Measurements from ENCODE around the gene STK16.
"Not testable (repeated sequence)": the region's sequence is repeated elsewhere in the genome, so short reads cannot be mapped to it uniquely, and the experiment has no call there.

STK16 gene

DNA sequence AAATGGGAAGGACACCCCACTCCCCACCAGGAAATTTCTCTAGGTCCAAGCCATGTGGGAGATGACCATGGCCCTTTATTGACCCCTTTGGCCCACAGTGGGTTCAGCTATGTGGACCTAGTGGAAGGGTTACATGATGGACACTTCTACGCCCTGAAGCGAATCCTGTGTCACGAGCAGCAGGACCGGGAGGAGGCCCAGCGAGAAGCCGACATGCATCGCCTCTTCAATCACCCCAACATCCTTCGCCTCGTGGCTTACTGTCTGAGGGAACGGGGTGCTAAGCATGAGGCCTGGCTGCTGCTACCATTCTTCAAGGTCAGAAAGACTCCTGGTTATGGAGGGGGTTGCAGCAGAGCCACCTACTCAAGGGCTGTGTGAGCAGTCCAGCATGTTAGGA, 1.3 kb downstream of the STK16 start:
- no peak for DNase-seq

DNA sequence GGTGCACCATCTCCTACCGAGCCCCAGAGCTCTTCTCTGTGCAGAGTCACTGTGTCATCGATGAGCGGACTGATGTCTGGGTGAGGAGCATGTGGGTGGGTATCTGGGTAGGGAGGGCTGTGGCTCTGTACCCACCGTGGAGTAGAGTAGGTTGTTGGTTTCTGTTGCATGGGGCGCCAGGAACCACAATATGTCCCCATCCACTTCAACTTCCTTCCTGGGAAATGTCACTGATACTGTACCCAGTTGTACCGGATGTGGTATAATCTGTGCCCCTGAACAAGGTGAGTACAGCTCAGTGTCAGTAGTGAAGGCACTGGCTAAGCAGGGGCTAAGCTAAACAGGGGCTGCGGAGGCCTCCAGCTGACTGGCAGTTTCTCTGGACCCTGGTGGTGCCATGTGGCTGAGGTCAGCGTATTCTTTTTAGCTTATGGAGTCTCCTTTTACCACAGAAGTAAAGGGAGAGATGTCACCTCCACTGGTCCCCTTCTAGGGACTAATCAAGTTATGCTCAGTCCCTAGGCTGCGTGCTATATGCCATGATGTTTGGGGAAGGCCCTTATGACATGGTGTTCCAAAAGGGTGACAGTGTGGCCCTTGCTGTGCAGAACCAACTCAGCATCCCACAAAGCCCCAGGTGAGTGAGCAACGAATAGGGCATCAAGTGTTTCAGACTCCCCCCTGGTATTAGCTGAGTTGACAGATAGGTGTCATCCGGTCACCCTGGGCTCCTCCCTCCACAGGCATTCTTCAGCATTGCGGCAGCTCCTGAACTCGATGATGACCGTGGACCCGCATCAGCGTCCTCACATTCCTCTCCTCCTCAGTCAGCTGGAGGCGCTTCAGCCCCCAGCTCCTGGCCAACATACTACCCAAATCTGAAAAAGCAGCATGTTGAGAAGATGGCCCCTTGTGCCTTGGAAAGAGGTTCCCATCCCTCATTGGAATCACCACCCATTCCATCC, 2.7 kb downstream of the STK16 start:
- peak; percentile 72 for DNase-seq

- DNase-seq: no peak
Measured at GRCh38 chr2:219248845-219249202, 3.5 kb downstream of the STK16 start.

DNA sequence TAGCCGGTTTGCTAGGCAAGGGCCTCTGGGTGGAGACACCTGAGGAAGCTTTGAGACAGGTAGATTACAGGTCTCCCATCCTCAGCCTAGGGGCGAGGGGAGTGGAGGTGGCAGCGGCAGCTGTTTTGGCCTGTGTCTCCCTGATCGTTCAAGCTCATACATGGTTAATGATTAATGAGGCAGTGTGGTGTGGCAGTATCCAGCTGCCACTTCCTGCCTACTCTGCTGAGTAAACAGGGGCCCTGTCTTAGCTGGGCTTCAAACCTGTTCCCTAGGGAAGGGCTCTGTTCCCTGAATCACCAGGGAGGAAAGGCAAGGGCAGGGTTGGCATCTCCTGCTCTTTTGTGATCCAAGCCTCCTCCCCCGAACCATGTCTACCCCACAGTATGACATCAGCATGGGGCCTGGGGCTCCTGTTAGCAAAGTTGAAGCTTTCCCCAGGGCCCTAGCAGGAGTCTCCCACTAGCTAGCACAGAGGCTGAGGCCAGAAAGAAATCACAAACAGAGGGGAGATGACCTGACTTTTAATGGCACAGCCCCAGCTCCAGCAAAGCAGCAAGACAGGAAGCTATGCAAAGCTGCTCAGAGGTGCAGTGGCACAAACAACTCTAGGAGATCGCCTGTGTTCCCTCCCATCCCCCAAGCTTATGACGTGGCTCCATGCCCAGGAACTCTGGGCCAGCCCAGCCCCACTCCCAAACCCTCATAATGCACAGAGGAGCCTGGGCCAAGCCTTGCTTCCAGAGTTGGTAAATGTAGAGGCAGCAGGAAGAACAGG, 4.1 kb downstream of the STK16 start:
- peak; percentile 11 for DNase-seq

DNA sequence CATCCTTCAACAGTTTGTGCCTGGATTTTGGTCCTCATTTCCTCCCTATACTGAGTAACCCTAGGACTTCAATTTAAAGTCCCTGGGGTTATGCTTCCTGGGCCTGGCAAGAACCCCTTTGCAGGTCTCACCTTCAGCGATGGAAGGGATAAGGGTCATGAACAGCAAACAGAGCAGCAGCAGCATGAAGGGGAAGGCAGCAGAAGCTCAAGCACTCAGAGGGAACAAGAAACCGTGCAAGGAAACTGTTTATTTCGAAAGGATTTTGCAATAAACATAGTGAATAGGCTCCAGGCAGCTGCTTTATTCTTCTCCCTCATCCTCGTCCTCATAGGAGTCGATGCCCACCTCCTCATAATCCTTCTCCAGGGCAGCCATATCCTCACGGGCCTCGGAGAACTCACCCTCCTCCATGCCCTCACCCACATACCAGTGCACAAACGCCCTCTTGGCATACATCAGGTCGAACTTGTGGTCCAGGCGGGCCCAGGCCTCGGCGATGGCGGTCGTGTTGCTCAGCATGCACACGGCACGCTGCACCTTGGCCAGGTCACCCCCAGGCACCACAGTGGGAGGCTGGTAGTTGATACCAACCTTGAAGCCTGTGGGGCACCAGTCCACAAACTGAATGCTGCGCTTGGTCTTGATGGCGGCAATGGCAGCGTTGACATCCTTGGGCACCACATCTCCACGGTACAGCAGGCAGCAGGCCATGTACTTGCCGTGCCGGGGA, 4.9 kb downstream of the STK16 start:
- no peak for DNase-seq

GRCh38 chr2:219251656-219252055, 6.4 kb downstream of the STK16 start:
- DNase-seq: no peak

GRCh38 chr2:219252084-219252483, 6.8 kb downstream of the STK16 start:
- peak; percentile 21 for DNase-seq

DNA sequence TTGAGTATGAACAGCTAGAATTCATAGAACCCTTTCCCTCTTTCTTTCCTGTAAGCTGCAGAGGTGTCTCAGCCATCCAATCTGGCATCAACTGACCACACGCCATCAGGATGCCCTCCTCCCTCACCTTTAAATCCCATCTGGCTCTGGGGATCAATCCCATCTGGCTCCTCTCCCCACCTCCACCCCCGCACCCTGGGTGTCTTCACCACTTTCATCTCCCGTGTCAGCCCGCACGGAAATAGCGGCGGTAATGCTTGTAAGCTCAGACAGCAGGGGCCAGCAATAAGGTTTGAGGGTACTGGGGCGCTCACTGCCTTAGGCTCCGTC, 7.3 kb downstream of the STK16 start:
- DNase-seq: peak; percentile 46

GRCh38 chr2:219252900-219253752, 7.8 kb downstream of the STK16 start, which contains the start of gene TUBA4B:
TUBA4B (plus strand) TSS chr2:219253243; CDS start chr2:219253408, 165 bp downstream.
- peak; percentile 44 for DNase-seq

- DNase-seq: peak; percentile 88
Measured at GRCh38 chr2:219253753-219254589, 8.7 kb downstream of the STK16 start, which contains the start of gene TUBA4A. TUBA4A (minus strand) TSS chr2:219253918; CDS start chr2:219253858, 60 bp downstream.

DNA sequence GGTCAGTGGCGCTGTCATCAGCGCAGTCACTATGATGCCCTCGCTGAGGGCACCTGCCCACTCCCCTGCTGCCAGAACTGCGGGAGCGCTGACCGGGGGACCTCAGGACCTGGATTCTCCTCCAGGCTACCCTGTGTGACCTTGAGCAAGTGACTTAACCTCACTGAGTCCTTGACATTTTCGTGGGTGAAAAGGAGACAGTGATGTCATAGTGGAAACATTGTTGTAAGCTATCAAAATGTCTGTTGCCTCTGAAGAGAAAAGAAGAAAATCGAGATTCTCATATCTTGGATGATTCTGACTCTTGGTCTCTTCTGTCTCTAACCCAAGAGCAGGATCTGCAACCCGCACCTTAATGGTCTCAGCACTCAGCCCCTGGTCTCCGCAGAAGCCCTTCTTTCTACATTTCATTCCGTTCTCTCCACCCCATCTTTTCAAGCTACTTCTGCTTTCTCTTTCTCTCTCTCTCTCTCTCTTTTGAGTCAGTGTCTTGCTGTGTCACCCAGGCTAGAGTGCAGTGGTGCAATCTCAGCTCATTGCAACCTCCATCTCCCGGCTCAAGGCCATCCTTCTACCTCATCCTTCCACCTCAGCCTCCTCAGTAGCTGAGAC, 9.4 kb downstream of the STK16 start:
- DNase-seq: peak; percentile 26

- not testable (repeated sequence) for DNase-seq
Measured at GRCh38 chr2:219258942-219259341, 13.7 kb downstream of the STK16 start.

- no peak for DNase-seq
Measured at GRCh38 chr2:219261024-219261855, 16.0 kb downstream of the STK16 start.

DNA sequence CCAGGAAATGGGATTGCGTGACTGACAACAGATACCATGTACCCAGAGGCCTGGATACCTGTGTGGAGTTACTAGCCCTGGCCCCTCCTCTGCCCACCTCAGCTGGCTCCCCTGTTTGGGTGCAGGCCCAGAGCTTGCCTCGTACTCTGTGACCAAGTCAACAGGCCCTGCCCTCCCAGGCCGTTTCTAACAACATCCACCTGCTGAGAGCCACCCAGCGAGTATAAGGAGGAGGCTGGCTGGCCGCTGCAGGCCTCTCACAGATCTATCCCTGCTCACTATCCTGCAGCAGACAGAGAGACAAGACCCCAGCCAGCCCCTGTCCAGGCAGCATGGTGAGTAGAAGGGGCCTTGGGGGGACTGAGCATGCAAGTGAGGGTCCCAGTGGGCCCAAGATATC, 21.0 kb downstream of the STK16 start:
- no peak for DNase-seq

GRCh38 chr2:219266886-219267285, 21.6 kb downstream of the STK16 start:
- no peak for DNase-seq

GRCh38 chr2:219268294-219268693, 23.0 kb downstream of the STK16 start:
- no peak for DNase-seq

DNA sequence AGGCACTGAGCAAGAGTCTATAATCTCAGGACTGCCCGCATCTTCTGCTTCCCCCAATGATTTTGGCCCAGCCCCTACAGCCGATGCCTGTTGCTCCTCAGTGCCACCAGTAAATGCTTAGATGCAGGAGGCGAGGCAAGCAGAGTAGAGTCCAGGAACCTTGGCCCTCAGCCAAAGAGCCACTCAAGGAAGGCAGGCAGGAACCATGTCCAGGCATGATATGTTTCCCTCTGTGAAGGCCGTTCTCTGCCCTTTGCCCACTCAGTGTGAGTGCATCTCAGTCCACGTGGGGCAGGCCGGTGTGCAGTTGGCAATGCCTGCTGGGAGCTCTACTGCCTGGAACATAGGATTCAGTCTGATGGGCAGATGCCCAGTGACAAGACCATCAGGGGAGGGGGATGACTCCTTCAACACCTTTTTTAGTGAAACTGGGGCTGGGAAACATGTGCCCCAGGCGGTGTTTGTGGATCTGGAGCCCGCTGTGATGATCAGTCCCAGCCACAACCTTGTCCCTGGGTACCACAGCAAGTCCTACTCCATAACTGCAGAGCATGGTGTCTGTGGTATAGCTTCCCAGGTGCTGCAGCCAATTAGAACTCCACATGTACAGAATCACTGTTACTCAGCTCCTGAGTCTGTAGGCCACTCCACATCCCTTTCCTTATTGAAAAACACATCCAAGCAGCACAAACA, 24.2 kb downstream of the STK16 start:
- DNase-seq: no peak

DNA sequence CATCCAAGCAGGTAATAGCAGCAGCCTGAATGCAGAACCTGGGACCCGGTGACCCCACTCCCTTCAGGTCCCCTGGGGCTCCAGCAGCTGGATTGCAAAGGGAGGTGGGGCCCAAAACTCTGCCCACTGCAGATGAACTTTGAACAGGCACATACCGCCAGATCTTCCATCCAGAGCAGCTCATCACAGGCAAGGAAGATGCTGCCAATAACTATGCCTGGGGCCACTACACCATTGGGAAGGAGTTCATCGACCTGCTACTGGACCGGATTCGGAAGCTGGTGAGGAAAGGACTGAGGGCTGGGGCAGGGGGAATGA, 24.7 kb downstream of the STK16 start:
- no peak for DNase-seq

DNA sequence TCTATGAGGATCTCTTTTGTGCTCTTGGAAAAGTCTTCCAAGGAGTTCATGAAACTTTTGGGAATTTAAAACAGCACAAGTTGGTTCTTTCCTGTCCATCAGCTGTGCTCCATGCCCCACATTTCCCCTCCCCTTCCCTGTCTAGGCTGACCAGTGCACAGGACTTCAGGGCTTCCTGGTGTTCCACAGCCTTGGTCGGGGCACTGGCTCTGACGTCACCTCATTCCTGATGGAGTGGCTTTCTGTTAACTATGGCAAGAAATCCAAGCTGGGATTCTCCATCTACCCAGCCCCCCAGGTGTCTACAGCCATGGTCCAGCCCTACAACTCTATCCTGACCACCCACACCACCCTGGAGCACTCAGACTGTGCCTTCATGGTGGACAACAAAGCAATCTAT, 25.7 kb downstream of the STK16 start:
- no peak for DNase-seq

Data from stimulated activated naive CD4-positive, alpha-beta T cell treated with Interleukin-2 at 50 U/mL for 16 hours (primary cell).